Measurements from ENCODE around the gene RTP5. TPM values are rescaled to one million over a fixed set of nuclear protein-coding genes. Genes with fewer than 3 reads are reported as not detected.

RTP5 gene
- total RNA-seq, 1 donor from 2014 or later = not detected

- Histone ChIP-seq H3K27ac (ENCODE audit: low read depth, low read length) (no peak overlapping the region), H3K4me3 (ENCODE audit: low read length in 3 of 3) (no peak overlapping the region), H3K27me3 (ENCODE audit: control insufficient read depth in 3 of 3, insufficient read depth in 3 of 3, low read length in 3 of 3) (peaks cover 43 to 64% (median 54%) of the 10 kb centered on the region in 3 donors), H3K36me3 (ENCODE audit: control insufficient read depth in 3 of 3, insufficient read depth in 3 of 3, low read length in 3 of 3) (no peaks in the 10 kb centered on the region), H3K9ac (ENCODE audit: low read depth in 1 of 3, low read length in 3 of 3) (no peak overlapping the region), H3K9me3 (ENCODE audit: control insufficient read depth in 3 of 3, low read length in 3 of 3) (no peaks in the 10 kb centered on the region), H3K4me1 (ENCODE audit: control insufficient read depth in 3 of 3, insufficient read depth in 3 of 3, low read length in 3 of 3) (peaks cover 14 to 37% (median 18%) of the 10 kb centered on the region in 3 donors)
Observed at GRCh38 chr2:241864168-241864849, 5.2 kb upstream of the RTP5 start.

- Histone ChIP-seq H3K36me3 (ENCODE audit: control insufficient read depth in 3 of 3, insufficient read depth in 3 of 3, low read length in 3 of 3) (no peaks in the 10 kb centered on the region), H3K9me3 (ENCODE audit: control insufficient read depth in 3 of 3, low read length in 3 of 3) (no peaks in the 10 kb centered on the region), H3K4me1 (ENCODE audit: control insufficient read depth in 3 of 3, insufficient read depth in 3 of 3, low read length in 3 of 3) (peaks cover 9 to 31% (median 13%) of the 10 kb centered on the region in 3 donors), H3K9ac (ENCODE audit: low read depth in 1 of 3, low read length in 3 of 3) (no peak overlapping the region), H3K4me3 (ENCODE audit: low read length in 3 of 3) (no peak overlapping the region), H3K27ac (ENCODE audit: low read depth, low read length) (no peak overlapping the region), H3K27me3 (ENCODE audit: control insufficient read depth in 3 of 3, insufficient read depth in 3 of 3, low read length in 3 of 3) (peaks cover 43 to 64% (median 54%) of the 10 kb centered on the region in 3 donors)
Observed at GRCh38 chr2:241864850-241865213, 4.7 kb upstream of the RTP5 start.

- H3K9ac ChIP-seq (ENCODE audit: low read depth in 1 of 3, low read length in 3 of 3) = no peak overlapping the region
- no peak overlapping the region for H3K4me3 ChIP-seq (ENCODE audit: low read length in 3 of 3)
- H3K27ac ChIP-seq (ENCODE audit: low read depth, low read length) = no peak overlapping the region
- H3K4me1 ChIP-seq (ENCODE audit: control insufficient read depth in 3 of 3, insufficient read depth in 3 of 3, low read length in 3 of 3) = peaks cover 4 to 26% (median 7%) of the 10 kb centered on the region in 3 donors
- peaks cover 43 to 64% (median 54%) of the 10 kb centered on the region in 3 donors for H3K27me3 ChIP-seq (ENCODE audit: control insufficient read depth in 3 of 3, insufficient read depth in 3 of 3, low read length in 3 of 3)
- no peaks in the 10 kb centered on the region for H3K9me3 ChIP-seq (ENCODE audit: control insufficient read depth in 3 of 3, low read length in 3 of 3)
- no peaks in the 10 kb centered on the region for H3K36me3 ChIP-seq (ENCODE audit: control insufficient read depth in 3 of 3, insufficient read depth in 3 of 3, low read length in 3 of 3)
Observed at GRCh38 chr2:241865416-241865956, 4.0 kb upstream of the RTP5 start.

- Histone ChIP-seq H3K4me3 (ENCODE audit: low read length in 3 of 3) (no peak overlapping the region), H3K9me3 (ENCODE audit: control insufficient read depth in 3 of 3, low read length in 3 of 3) (no peaks in the 10 kb centered on the region), H3K27ac (ENCODE audit: low read depth, low read length) (no peak overlapping the region), H3K9ac (ENCODE audit: low read depth in 1 of 3, low read length in 3 of 3) (no peak overlapping the region), H3K36me3 (ENCODE audit: control insufficient read depth in 3 of 3, insufficient read depth in 3 of 3, low read length in 3 of 3) (no peaks in the 10 kb centered on the region), H3K4me1 (ENCODE audit: control insufficient read depth in 3 of 3, insufficient read depth in 3 of 3, low read length in 3 of 3) (peaks cover 3 to 20% (median 4%) of the 10 kb centered on the region in 3 donors), H3K27me3 (ENCODE audit: control insufficient read depth in 3 of 3, insufficient read depth in 3 of 3, low read length in 3 of 3) (peaks cover 43 to 64% (median 54%) of the 10 kb centered on the region in 3 donors)
Observed at GRCh38 chr2:241865957-241866789, 3.4 kb upstream of the RTP5 start.

GRCh38 chr2:241866790-241867645, 2.5 kb upstream of the RTP5 start:
- Histone ChIP-seq H3K9ac (ENCODE audit: low read depth in 1 of 3, low read length in 3 of 3) (no peak overlapping the region), H3K4me1 (ENCODE audit: control insufficient read depth in 3 of 3, insufficient read depth in 3 of 3, low read length in 3 of 3) (peaks cover 3 to 19% (median 4%) of the 10 kb centered on the region in 3 donors), H3K27me3 (ENCODE audit: control insufficient read depth in 3 of 3, insufficient read depth in 3 of 3, low read length in 3 of 3) (peaks cover 43 to 58% (median 51%) of the 10 kb centered on the region in 3 donors), H3K4me3 (ENCODE audit: low read length in 3 of 3) (no peak overlapping the region), H3K27ac (ENCODE audit: low read depth, low read length) (no peak overlapping the region), H3K9me3 (ENCODE audit: control insufficient read depth in 3 of 3, low read length in 3 of 3) (no peaks in the 10 kb centered on the region), H3K36me3 (ENCODE audit: control insufficient read depth in 3 of 3, insufficient read depth in 3 of 3, low read length in 3 of 3) (no peaks in the 10 kb centered on the region)

- no peaks in the 10 kb centered on the region for H3K36me3 ChIP-seq (ENCODE audit: control insufficient read depth in 3 of 3, insufficient read depth in 3 of 3, low read length in 3 of 3)
- no peak overlapping the region for H3K9ac ChIP-seq (ENCODE audit: low read depth in 1 of 3, low read length in 3 of 3)
- H3K4me3 ChIP-seq (ENCODE audit: low read length in 3 of 3) = no peak overlapping the region
- peaks cover 42 to 55% (median 49%) of the 10 kb centered on the region in 3 donors for H3K27me3 ChIP-seq (ENCODE audit: control insufficient read depth in 3 of 3, insufficient read depth in 3 of 3, low read length in 3 of 3)
- H3K4me1 ChIP-seq (ENCODE audit: control insufficient read depth in 3 of 3, insufficient read depth in 3 of 3, low read length in 3 of 3) = peaks cover 3 to 19% (median 4%) of the 10 kb centered on the region in 3 donors
- H3K27ac ChIP-seq (ENCODE audit: low read depth, low read length) = no peak overlapping the region
- H3K9me3 ChIP-seq (ENCODE audit: control insufficient read depth in 3 of 3, low read length in 3 of 3) = no peaks in the 10 kb centered on the region
Observed at GRCh38 chr2:241867776-241868420, 1.6 kb upstream of the RTP5 start.

GRCh38 chr2:241868661-241869081, 858 bp upstream of the RTP5 start:
- H3K27me3 ChIP-seq (ENCODE audit: control insufficient read depth in 3 of 3, insufficient read depth in 3 of 3, low read length in 3 of 3) = peaks cover 36 to 47% (median 41%) of the 10 kb centered on the region in 3 donors
- H3K9ac ChIP-seq (ENCODE audit: low read depth in 1 of 3, low read length in 3 of 3) = no peak overlapping the region
- H3K36me3 ChIP-seq (ENCODE audit: control insufficient read depth in 3 of 3, insufficient read depth in 3 of 3, low read length in 3 of 3) = no peaks in the 10 kb centered on the region
- H3K9me3 ChIP-seq (ENCODE audit: control insufficient read depth in 3 of 3, low read length in 3 of 3) = no peaks in the 10 kb centered on the region
- peaks cover 3 to 11% (median 3%) of the 10 kb centered on the region in 3 donors for H3K4me1 ChIP-seq (ENCODE audit: control insufficient read depth in 3 of 3, insufficient read depth in 3 of 3, low read length in 3 of 3)
- H3K4me3 ChIP-seq (ENCODE audit: low read length in 3 of 3) = no peak overlapping the region
- no peak overlapping the region for H3K27ac ChIP-seq (ENCODE audit: low read depth, low read length)

- Histone ChIP-seq H3K27me3 (ENCODE audit: control insufficient read depth in 3 of 3, insufficient read depth in 3 of 3, low read length in 3 of 3) (peaks cover 25 to 33% (median 29%) of the 10 kb centered on the region in 3 donors), H3K4me1 (ENCODE audit: control insufficient read depth in 3 of 3, insufficient read depth in 3 of 3, low read length in 3 of 3) (peaks cover 0 to under 1% (median 0%) of the 10 kb centered on the region in 3 donors), H3K9me3 (ENCODE audit: control insufficient read depth in 3 of 3, low read length in 3 of 3) (no peaks in the 10 kb centered on the region), H3K4me3 (ENCODE audit: low read length in 3 of 3) (no peak overlapping the region), H3K36me3 (ENCODE audit: control insufficient read depth in 3 of 3, insufficient read depth in 3 of 3, low read length in 3 of 3) (no peaks in the 10 kb centered on the region), H3K27ac (ENCODE audit: low read depth, low read length) (no peak overlapping the region), H3K9ac (ENCODE audit: low read depth in 1 of 3, low read length in 3 of 3) (no peak overlapping the region)
Observed at GRCh38 chr2:241870081-241870541, 582 bp downstream of the RTP5 start.

Data from skeletal muscle tissue (tissue), 4 donors.